ENCODE data around the gene SP140.

GRCh38 chr2:230335461-230335863 lies 109.9 kb downstream of the SP140 start:
- no peak for TF ChIP-seq U2AF2 (optimal IDR thresholded peaks at IDR 0.05; ENCODE audit: low read depth, low read length)
- no peak for TF ChIP-seq FOS (IDR thresholded peaks at IDR 0.05; ENCODE audit: extremely low read depth, insufficient read length)
- no peak for TF ChIP-seq ZNF699 (CRISPR knock-in tag; IDR thresholded peaks at IDR 0.05; ENCODE audit: insufficient replicate concordance)
- no peak for TF ChIP-seq GATAD2B (IDR thresholded peaks at IDR 0.05; ENCODE audit: borderline replicate concordance)
- no peak for TF ChIP-seq ZNF75A (CRISPR knock-in tag; IDR thresholded peaks at IDR 0.05)
- TF ChIP-seq CTCF (IDR thresholded peaks at IDR 0.05 in 2 of 3, conservative IDR thresholded peaks at IDR 0.05 in 1 of 3; ENCODE audit: insufficient read depth in 2 of 3, low read depth in 1 of 3, low read length in 3 of 3): no peak
- no peak for TF ChIP-seq CREM (IDR thresholded peaks at IDR 0.05; ENCODE audit: low read depth)
- no peak for TF ChIP-seq POLR2A (conservative IDR thresholded peaks at IDR 0.05)
- no peak for TF ChIP-seq FOSL1 (tag; conservative IDR thresholded peaks at IDR 0.05)
